Heart left ventricle (tissue), 16 donors: Measurements from ENCODE around the gene MTMR1. TPM values are rescaled to one million over a fixed set of nuclear protein-coding genes. Genes with fewer than 3 reads are reported as not detected.

ENCODE experiments used
- ATAC-seq, 4 donors: fragments of 200-7000 bp; cut with Tn5 transposase; one replicate each; pipeline ENCODE4 v1.9.1; 2020 to 2022; ENCODE audit warnings: moderate library complexity in 4 of 4, mild to moderate bottlenecking in 3 of 4, moderate number of reproducible peaks in 1 of 4
- DNase-seq, 5 donors: peaks; one replicate each; pipeline ENCODE4 v3.0.0-alpha.2; 2020
- H3K27ac ChIP-seq, 12 donors: fragments of 200-600 bp; sonication (generic) in 4 of 12; one replicate each; pipeline versions ENCODE4 v1.5.0 to v1.8.0; 2016 to 2022; ENCODE audit warnings: mild to moderate bottlenecking in 2 of 12
- H3K27me3 ChIP-seq, 9 donors: fragments of 200-600 bp; sonication (generic) in 2 of 9; one replicate each; pipeline versions ENCODE4 v1.5.1 to v1.8.0; 2016 to 2022; ENCODE audit warnings: mild to moderate bottlenecking in 3 of 9
- H3K36me3 ChIP-seq, 9 donors: fragments of 200-600 bp; sonication (generic) in 2 of 9; one replicate each; pipeline versions ENCODE4 v1.5.0 to v1.8.0; 2018 to 2022; ENCODE audit warnings: mild to moderate bottlenecking in 2 of 9
- H3K4me1 ChIP-seq, 12 donors: fragments of 200-600 bp; sonication (generic) in 4 of 12; one replicate each; pipeline versions ENCODE4 v1.5.0 to v1.8.0; 2016 to 2022; ENCODE audit warnings: mild to moderate bottlenecking in 3 of 12
- H3K4me3 ChIP-seq, 12 donors: fragments of 200-600 bp; sonication (generic) in 4 of 12; one replicate each; pipeline versions ENCODE4 v1.5.0 to v1.8.0; 2017 to 2022; ENCODE audit warnings: mild to moderate bottlenecking in 9 of 12, moderate library complexity in 4 of 12
- H3K9me3 ChIP-seq, 12 donors: fragments of 200-600 bp; sonication (generic) in 4 of 12; one replicate each; pipeline versions ENCODE4 v1.5.0 to v1.8.0; 2016 to 2022; ENCODE audit warnings: mild to moderate bottlenecking in 1 of 12
- POLR2A ChIP-seq, 2 donors: fragments of 450-650 bp; IDR thresholded peaks; one replicate each; pipeline ENCODE4 v1.6.1; 2017; ENCODE audit warnings: antibody characterized with exemption in 2 of 2, mild to moderate bottlenecking in 2 of 2, moderate library complexity in 2 of 2
- WGBS, 4 donors: extraction: QIAGEN DNeasy Blood & Tissue Kit in 2 of 4; methylation state at CpG; one replicate each; pipeline versions ENCODE4 v1.1.5 to v1.1.7; 2013 to 2018; 5-methylcytosine and 5-hydroxymethylcytosine counted together
- intact Hi-C, 10 donors: fragments of 100-400 bp; cut with DNase I; formaldehyde crosslinking; loops; one replicate each; pipeline versions ENCODE4 v1.11.1 to v1.14.2; 2022
- polyA plus RNA-seq, 2 donors: library from polyadenylated mRNA; stranded (reverse); fragments of 200-250 nt; gene quantifications; one replicate each; pipeline ENCODE4 v1.2.3, GENCODE V29; 2013
- total RNA-seq, 9 donors: library from RNA; depleted of rRNA in 2 of 9; stranded (reverse); fragments of >200 nt in 2 of 9; fragmentation: NEBNext Ultra II Directional in 3 of 9; extraction: Animal tissue kit (Norgen Biotek cat#: 25700) in 3 of 9; gene quantifications; one replicate each; pipeline versions ENCODE4 v1.1.0 to v1.2.4, GENCODE V29; 2016 to 2023
- TF ChIP-seq, protein P1 (sequence below), 12 donors: fragments of 200-600 bp; sonication (generic) in 4 of 12; IDR thresholded peaks; one replicate each; pipeline versions ENCODE4 v1.5.0 to v1.8.0; 2018 to 2022; ENCODE audit warnings: antibody characterized with exemption in 12 of 12, mild to moderate bottlenecking in 5 of 12
- donor health status: ischemic (EF 13 %, LVEDD 7.1; RV severe dilation, severe dysfunction).
- donor health status: healthy with polysubstance abuse.
- donor health status: DM: no; HTN: yes; CAD: no.
- donor health status: DM: no; HTN: no; CAD: no.
- donor health status: ischemic (EF 25% LVEDD 6.9; RV normal size, moderate dysfunction).
- donor health status: ischemic (EF 25% LVEDD 5.7; RV mildly dilated, moderate dysfunction).
- donor health status: healthy.
- donor health status: DM: yes; HTN: yes; CAD: no.
- donor health status: ischemic (EF 35%, LVEDD 5.7; RV mildly dilated, moderate dysfunction).
- donor health status: nonischemic (EF 11% LVEDD 7.7; RV severe dilation, severe dysfunction).
- donor health status: DM: yes; HTN: yes; CAD: no.
- donor health status: PGD.
- donor health status: ischemic (EF 29% LVEDD 5.4; RV normal size, mild dysfunction).
- donor health status: nonischemic (EF 23%, LVEDD 6.1; RV moderate dilation, normal function).

Gene MTMR1
- total and polyA plus RNA-seq, 11 donors, result 5.1 to 59.7 (median 21.0) TPM

DNA sequence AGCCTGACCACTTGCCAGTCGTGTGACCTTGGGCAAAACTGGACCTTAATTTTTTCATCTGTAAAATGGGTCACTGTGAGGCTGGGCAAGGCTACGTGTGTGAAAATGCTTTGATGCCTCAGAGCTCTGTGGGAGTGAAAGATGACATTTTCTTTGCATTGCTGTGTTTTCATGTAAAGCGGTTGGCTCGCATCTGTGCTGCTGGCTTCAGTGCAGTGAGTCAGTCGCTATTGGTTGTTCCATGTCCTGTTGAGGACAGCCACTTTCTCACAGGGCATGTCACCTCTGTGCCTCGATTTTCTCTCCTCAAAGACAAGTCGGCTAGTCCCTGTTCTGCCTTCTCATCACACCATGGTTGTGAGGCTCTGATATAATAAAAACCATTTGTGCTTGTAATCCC is 4.4 kb downstream of the MTMR1 start:
- TF ChIP-seq, protein P1, sequence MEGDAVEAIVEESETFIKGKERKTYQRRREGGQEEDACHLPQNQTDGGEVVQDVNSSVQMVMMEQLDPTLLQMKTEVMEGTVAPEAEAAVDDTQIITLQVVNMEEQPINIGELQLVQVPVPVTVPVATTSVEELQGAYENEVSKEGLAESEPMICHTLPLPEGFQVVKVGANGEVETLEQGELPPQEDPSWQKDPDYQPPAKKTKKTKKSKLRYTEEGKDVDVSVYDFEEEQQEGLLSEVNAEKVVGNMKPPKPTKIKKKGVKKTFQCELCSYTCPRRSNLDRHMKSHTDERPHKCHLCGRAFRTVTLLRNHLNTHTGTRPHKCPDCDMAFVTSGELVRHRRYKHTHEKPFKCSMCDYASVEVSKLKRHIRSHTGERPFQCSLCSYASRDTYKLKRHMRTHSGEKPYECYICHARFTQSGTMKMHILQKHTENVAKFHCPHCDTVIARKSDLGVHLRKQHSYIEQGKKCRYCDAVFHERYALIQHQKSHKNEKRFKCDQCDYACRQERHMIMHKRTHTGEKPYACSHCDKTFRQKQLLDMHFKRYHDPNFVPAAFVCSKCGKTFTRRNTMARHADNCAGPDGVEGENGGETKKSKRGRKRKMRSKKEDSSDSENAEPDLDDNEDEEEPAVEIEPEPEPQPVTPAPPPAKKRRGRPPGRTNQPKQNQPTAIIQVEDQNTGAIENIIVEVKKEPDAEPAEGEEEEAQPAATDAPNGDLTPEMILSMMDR (IDR thresholded peaks at IDR 0.05), result no peak
- no peak for TF ChIP-seq POLR2A (IDR thresholded peaks at IDR 0.05)
- Histone ChIP-seq H3K4me1 (peaks cover 0 to 24% (median 0%) of the 10 kb centered on the region in 12 donors), H3K27me3 (no peaks in the 10 kb centered on the region), H3K9me3 (no peaks in the 10 kb centered on the region), H3K36me3 (peaks cover 0 to 10% (median 0%) of the 10 kb centered on the region in 9 donors), H3K4me3 (no peak overlapping the region), H3K27ac (no peak overlapping the region)
- ATAC-seq (no peak), DNase-seq (no peak)
- 76 to 94% (median 87%) methylated on average over 7 of the region's 7 CpGs for WGBS, 4 donors
- intact Hi-C loops, result loop anchor here in 1 of 10 donors (10.0 kb wide), 1 partner anchor 333 kb away; the partner anchor contains the start of gene MAMLD1

DNA sequence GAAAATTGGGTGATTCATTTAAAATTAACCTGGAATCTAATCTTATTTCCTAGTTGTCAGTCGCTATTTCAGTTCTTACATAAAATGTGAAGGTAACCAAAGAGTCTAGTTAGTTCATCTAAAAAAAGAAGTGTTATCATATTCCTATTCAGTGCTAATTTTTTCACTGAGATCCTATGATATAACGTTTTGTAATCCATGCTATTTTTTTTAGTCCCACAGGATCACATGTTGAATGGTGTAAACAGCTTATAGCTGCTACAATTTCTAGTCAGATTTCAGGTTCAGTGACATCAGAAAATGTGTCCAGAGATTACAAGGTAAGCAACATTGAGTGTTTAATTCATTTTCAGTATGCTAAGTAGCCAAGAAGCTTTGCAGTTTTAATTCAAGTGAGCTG is 5.8 kb downstream of the MTMR1 start:
- TF ChIP-seq, protein P1 (IDR thresholded peaks at IDR 0.05), result no peak
- TF ChIP-seq POLR2A (IDR thresholded peaks at IDR 0.05), result no peak
- no peak for ATAC-seq
- WGBS, 4 donors, result 40 to 66% (median 46%) methylated on average over 2 of the region's 2 CpGs

DNA sequence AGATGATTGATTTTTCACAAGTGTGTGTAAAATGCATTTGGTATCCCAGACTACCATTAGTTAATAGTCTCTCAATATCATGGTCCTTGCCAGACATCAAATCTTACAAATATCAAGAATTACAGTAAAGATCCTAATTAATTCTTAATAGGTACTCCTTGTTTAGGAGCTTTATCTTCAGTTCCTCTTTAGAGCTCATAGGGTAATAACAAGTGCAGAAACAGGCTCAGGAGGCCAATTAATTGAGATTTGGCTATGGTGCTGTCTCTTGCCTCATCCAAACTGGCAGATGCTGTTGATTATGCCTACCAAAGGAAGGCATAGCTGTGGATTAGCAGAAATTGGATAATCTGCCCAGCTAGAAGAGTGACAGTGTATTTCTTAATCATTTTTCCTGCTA is 6.9 kb downstream of the MTMR1 start:
- no peak for DNase-seq
- Histone ChIP-seq H3K36me3 (peaks cover 0 to 10% (median 0%) of the 10 kb centered on the region in 9 donors), H3K27me3 (no peaks in the 10 kb centered on the region), H3K27ac (no peak overlapping the region), H3K4me3 (no peak overlapping the region), H3K4me1 (peaks cover 0 to 22% (median 0%) of the 10 kb centered on the region in 12 donors), H3K9me3 (no peaks in the 10 kb centered on the region)
- ATAC-seq, result no peak
- intact Hi-C loops, result loop anchor here in 1 of 10 donors (10.0 kb wide), 1 partner anchor 745 kb away; no protein-coding TSS in a partner anchor
- TF ChIP-seq, protein P1 (IDR thresholded peaks at IDR 0.05), result no peak
- TF ChIP-seq POLR2A (IDR thresholded peaks at IDR 0.05), result no peak

More for the DNA sequence above, 5.8 kb downstream of the MTMR1 start:
- intact Hi-C loops, result loop anchor here in 1 of 10 donors (10.0 kb wide), 1 partner anchor 334 kb away; the partner anchor contains the start of gene MAMLD1
- Histone ChIP-seq H3K36me3 (peaks cover 0 to 10% (median 0%) of the 10 kb centered on the region in 9 donors), H3K4me3 (no peak overlapping the region), H3K9me3 (no peaks in the 10 kb centered on the region), H3K27ac (no peak overlapping the region), H3K27me3 (no peaks in the 10 kb centered on the region), H3K4me1 (peaks cover 0 to 27% (median 0%) of the 10 kb centered on the region in 12 donors)
- no peak for DNase-seq

- 67 to 100% (median 86%) methylated on average over 1 of the region's 1 CpG for WGBS, 4 donors
- Histone ChIP-seq H3K27me3 (no peaks in the 10 kb centered on the region), H3K27ac (no peak overlapping the region), H3K4me3 (no peak overlapping the region), H3K4me1 (peaks cover 0 to 11% (median 0%) of the 10 kb centered on the region in 12 donors), H3K36me3 (peaks cover 0 to 16% (median 0%) of the 10 kb centered on the region in 9 donors), H3K9me3 (no peaks in the 10 kb centered on the region)
- DNase-seq (no peak), ATAC-seq (no peak)
- intact Hi-C loops, result loop anchor here in 1 of 10 donors (10.0 kb wide), 1 partner anchor 747 kb away; no protein-coding TSS in a partner anchor
- TF ChIP-seq, protein P1 (IDR thresholded peaks at IDR 0.05), result no peak
- TF ChIP-seq POLR2A (IDR thresholded peaks at IDR 0.05), result no peak
Observed at GRCh38 chrX:150701377-150701776, 8.2 kb downstream of the MTMR1 start.
